ENCODE measurements around the gene HGS.

HGS gene

GRCh38 chr17:81706232-81706611, 22.4 kb downstream of the HGS start:
- no peak for DNase-seq (ENCODE audit: low spot score)

- DNase-seq (ENCODE audit: low spot score): no peak
These were observed 23.2 kb downstream of the HGS start for GRCh38 chr17:81706757-81707624.

- no peak for DNase-seq (ENCODE audit: low spot score)
These were observed 24.2 kb downstream of the HGS start for GRCh38 chr17:81707725-81708646.

- DNase-seq (ENCODE audit: low spot score): no peak
These were observed 25.0 kb downstream of the HGS start for GRCh38 chr17:81708739-81709185.

- DNase-seq (ENCODE audit: low spot score): no peak
These were observed 26.9 kb downstream of the HGS start for GRCh38 chr17:81710514-81711308.

- DNase-seq (ENCODE audit: low spot score): peak; percentile 75
These were observed 28.1 kb downstream of the HGS start, which contains the start of gene SLC25A10 for GRCh38 chr17:81711814-81712467. Gene SLC25A10, plus strand, starts transcription at chr17:81712284. Its CDS starts 143 bp downstream, at chr17:81712427.

GRCh38 chr17:81712468-81713003, 28.7 kb downstream of the HGS start:
- DNase-seq (ENCODE audit: low spot score): no peak

- DNase-seq (ENCODE audit: low spot score): no peak
These were observed 29.3 kb downstream of the HGS start for GRCh38 chr17:81713004-81713555.

GRCh38 chr17:81713556-81714411, 30.0 kb downstream of the HGS start:
- DNase-seq (ENCODE audit: low spot score): no peak

- no peak for DNase-seq (ENCODE audit: low spot score)
These were observed 30.7 kb downstream of the HGS start for GRCh38 chr17:81714412-81715106.

- no peak for DNase-seq (ENCODE audit: low spot score)
These were observed 31.5 kb downstream of the HGS start for GRCh38 chr17:81715107-81715871.

GRCh38 chr17:81715872-81716673, 32.3 kb downstream of the HGS start:
- no peak for DNase-seq (ENCODE audit: low spot score)

GRCh38 chr17:81716674-81716996, 32.8 kb downstream of the HGS start:
- DNase-seq (ENCODE audit: low spot score): no peak

GRCh38 chr17:81717049-81717765, 33.4 kb downstream of the HGS start:
- no peak for DNase-seq (ENCODE audit: low spot score)

- no peak for DNase-seq (ENCODE audit: low spot score)
These were observed 33.9 kb downstream of the HGS start for GRCh38 chr17:81717766-81718089.

- no peak for DNase-seq (ENCODE audit: low spot score)
These were observed 35.8 kb downstream of the HGS start for GRCh38 chr17:81719410-81720266.

Data from CD4-positive, alpha-beta T cell treated with Interleukin-15 for 4 hours (primary cell).